ENCODE data around the gene TSPAN6. TPM values are rescaled to one million over a fixed set of nuclear protein-coding genes. Genes with fewer than 3 reads are reported as not detected.

Gene TSPAN6
- polyA plus RNA-seq, 1 donor from 2014 or later, result 0.19 TPM

DNA sequence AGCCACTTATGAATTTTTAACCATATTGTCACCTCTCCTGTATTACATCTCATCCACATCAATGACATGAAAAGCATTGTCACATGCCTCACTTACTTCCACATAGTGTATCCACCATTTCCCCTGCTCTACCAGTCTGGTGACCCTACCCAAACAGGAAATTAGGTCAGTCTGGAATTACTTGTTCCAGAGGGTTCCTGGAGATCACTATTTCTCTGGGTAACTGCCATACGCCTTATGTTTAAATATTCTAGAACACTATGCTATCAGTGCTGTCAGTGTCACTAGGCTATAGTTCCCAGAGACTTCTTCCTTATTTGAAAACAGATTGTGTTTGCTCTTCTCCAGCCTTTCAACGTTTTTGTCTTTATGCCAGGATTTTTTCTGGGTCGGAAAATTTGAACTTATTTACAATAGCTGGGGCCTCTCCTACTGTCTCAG lies 22.4 kb upstream of the TSPAN6 start:
- H3K4me3 Mint-ChIP-seq, result no peak overlapping the region
- H3K27me3 Mint-ChIP-seq, result peaks cover 9% of the 10 kb centered on the region
- no peaks in the 10 kb centered on the region for H3K9me3 Mint-ChIP-seq
- H3K4me1 Mint-ChIP-seq, result peaks cover 0 to 2% (median 1%) of the 10 kb centered on the region in 3 donors
- no peaks in the 10 kb centered on the region for H3K36me3 Mint-ChIP-seq
- H3K27ac Mint-ChIP-seq, result no peak overlapping the region

DNA sequence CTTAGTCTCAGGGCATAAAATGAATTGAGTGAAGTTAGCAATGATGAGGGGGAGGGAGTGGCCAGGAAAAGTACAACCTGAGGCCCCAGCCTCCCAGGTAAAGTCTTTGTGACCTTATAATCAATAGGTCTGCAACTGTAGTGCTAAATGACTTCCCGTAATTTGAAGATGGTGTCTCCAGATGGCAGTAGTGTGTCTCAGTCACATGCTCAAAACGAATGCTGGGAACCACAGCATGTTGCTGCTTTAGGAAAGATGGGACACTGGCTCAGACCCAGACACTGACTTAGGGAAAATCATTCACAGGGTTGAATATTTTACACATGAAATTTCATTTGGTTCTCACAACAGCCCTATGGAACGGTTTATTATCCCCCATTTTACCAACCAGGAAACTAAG lies 17.7 kb upstream of the TSPAN6 start:
- Mint-ChIP-seq H3K9me3 (peaks cover 0 to 2% (median 0%) of the 10 kb centered on the region in 3 donors), H3K4me1 (peaks cover 0 to 2% (median 1%) of the 10 kb centered on the region in 3 donors), H3K4me3 (no peak overlapping the region), H3K27me3 (peaks cover 7% of the 10 kb centered on the region), H3K27ac (no peak overlapping the region), H3K36me3 (no peaks in the 10 kb centered on the region)

DNA sequence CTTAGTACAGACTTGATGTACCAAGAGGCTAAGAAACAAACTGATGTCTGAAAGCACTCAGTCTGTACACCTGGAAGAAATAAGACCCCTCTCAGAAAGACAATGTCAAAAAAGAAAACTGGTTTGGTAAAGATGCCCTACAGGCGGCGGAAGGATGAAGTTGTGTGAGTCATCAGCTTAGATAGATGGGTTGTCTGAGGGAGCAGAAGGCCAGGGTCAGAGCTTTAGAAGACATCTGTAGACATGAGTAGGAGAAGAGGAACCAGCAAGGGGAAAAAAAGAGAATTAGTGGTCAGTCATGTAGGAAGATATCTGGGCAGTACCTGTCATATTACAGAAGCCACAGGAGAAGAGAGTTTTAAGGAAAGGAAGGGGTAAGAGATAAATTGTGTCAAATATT lies 15.7 kb upstream of the TSPAN6 start:
- H3K4me3 Mint-ChIP-seq, result no peak overlapping the region
- peaks cover 1% of the 10 kb centered on the region for H3K27me3 Mint-ChIP-seq
- H3K4me1 Mint-ChIP-seq, result peaks cover 0 to 4% (median 0%) of the 10 kb centered on the region in 3 donors
- no peaks in the 10 kb centered on the region for H3K36me3 Mint-ChIP-seq
- H3K27ac Mint-ChIP-seq, result no peak overlapping the region
- H3K9me3 Mint-ChIP-seq, result peaks cover 0 to 2% (median 0%) of the 10 kb centered on the region in 3 donors

DNA sequence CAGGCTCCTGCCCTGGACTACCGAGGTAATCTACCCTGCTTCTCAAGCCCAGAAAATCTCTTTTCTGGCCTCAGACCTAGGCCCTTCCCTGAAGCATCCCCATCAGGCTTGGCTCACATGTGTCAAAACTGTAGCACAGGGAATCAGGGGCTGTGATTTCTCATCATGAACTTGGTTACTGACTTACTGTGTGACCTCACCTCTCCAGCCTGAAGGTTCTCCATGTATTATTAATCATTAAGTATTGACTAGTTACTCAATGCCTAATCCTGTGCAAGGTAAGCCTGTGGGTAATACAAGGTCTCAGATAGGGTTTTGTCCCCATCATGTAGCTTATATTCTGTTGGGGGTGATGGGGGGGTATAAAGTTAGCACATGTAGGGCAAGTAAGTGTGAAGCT lies 14.2 kb upstream of the TSPAN6 start:
- peaks cover 0 to 4% (median 0%) of the 10 kb centered on the region in 3 donors for H3K4me1 Mint-ChIP-seq
- H3K27me3 Mint-ChIP-seq, result peaks cover 3% of the 10 kb centered on the region
- no peak overlapping the region for H3K27ac Mint-ChIP-seq
- H3K9me3 Mint-ChIP-seq, result peaks cover 0 to 2% (median 0%) of the 10 kb centered on the region in 3 donors
- no peaks in the 10 kb centered on the region for H3K36me3 Mint-ChIP-seq
- H3K4me3 Mint-ChIP-seq, result no peak overlapping the region

GRCh38 chrX:100649550-100650356 lies 13.1 kb upstream of the TSPAN6 start:
- Mint-ChIP-seq H3K4me1 (peaks cover 0 to 4% (median 3%) of the 10 kb centered on the region in 3 donors), H3K36me3 (no peaks in the 10 kb centered on the region), H3K4me3 (no peak overlapping the region), H3K27ac (no peak overlapping the region), H3K9me3 (peaks cover 0 to 2% (median 0%) of the 10 kb centered on the region in 3 donors), H3K27me3 (peaks cover 7% of the 10 kb centered on the region)

DNA sequence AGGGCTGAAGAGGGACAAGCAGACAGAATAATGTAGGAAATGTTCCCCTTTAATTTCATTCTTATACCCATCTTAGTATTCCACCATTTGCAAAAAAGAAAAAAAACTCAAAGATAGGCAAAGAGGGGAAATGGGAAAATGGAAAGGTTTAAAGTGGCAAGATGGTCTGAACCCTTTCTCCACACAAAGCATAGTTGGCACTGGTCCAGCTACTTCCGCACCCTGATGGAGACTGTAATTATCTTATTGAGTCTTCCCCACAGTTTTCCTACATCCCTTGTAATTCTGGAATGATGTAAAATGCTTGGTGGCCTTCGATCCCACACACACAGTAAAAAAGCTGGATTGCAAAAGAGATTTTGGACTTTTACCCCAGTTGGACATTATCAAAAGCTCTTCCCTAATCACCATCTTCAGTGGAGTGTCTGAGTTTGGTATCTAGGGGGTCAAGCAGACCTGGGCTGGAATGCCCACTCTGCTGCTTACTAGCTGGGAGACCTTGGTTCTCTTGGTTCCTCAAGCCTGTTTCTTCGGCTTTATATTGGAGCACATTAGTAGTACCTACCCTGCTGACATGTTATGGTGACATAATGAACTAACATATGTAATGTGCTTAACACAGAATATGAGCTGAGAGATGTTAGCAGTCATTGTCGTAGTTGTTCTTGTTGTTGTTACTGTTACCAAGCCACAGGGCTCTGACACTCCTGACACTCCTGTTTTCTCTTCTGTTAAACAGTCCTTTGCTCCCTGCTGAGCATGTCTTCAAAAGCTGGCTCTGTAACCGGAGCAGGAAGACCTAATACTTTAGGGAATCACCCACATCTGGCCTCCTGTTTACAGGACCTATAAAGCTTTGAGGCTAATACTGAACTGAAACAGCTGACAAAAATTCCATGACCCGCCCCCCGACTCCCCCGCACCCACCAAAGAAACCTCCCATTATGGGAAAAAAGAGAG lies 12.1 kb upstream of the TSPAN6 start:
- H3K27ac Mint-ChIP-seq, result no peak overlapping the region
- H3K9me3 Mint-ChIP-seq, result peaks cover 0 to 2% (median 0%) of the 10 kb centered on the region in 3 donors
- H3K4me1 Mint-ChIP-seq, result peaks cover 0 to 4% (median 2%) of the 10 kb centered on the region in 3 donors
- H3K27me3 Mint-ChIP-seq, result peaks cover 9% of the 10 kb centered on the region
- no peak overlapping the region for H3K4me3 Mint-ChIP-seq
- no peaks in the 10 kb centered on the region for H3K36me3 Mint-ChIP-seq

GRCh38 chrX:100647739-100648138 lies 11.1 kb upstream of the TSPAN6 start:
- no peak overlapping the region for H3K4me3 Mint-ChIP-seq
- no peak overlapping the region for H3K27ac Mint-ChIP-seq
- peaks cover 0 to 4% (median 2%) of the 10 kb centered on the region in 3 donors for H3K4me1 Mint-ChIP-seq
- no peaks in the 10 kb centered on the region for H3K36me3 Mint-ChIP-seq
- peaks cover 17% of the 10 kb centered on the region for H3K27me3 Mint-ChIP-seq
- H3K9me3 Mint-ChIP-seq, result peaks cover 0 to 2% (median 0%) of the 10 kb centered on the region in 3 donors

DNA sequence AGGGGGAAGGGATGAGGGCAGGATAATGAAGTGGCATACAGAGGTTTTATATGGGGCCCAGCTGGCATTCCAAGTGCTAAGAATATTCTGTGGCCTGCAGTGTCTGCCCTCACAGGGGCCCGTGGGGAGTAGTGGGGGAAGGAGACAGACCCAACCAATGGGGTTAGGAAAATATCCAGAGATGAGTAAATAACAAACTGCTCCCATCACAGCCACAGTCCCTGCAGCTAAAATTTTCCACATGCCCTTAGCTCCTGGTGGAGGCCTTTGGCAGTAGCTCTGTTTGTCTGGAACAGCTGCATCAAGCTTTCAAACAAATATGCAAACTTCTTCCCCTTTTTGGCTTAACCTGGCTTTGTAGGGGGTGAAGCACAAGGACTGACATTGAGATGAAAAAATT lies 10.5 kb upstream of the TSPAN6 start:
- Mint-ChIP-seq H3K27ac (no peak overlapping the region), H3K4me1 (peaks cover 0 to 4% (median 2%) of the 10 kb centered on the region in 3 donors), H3K36me3 (no peaks in the 10 kb centered on the region), H3K4me3 (no peak overlapping the region), H3K27me3 (peaks cover 23% of the 10 kb centered on the region), H3K9me3 (peaks cover 0 to 2% (median 0%) of the 10 kb centered on the region in 3 donors)

DNA sequence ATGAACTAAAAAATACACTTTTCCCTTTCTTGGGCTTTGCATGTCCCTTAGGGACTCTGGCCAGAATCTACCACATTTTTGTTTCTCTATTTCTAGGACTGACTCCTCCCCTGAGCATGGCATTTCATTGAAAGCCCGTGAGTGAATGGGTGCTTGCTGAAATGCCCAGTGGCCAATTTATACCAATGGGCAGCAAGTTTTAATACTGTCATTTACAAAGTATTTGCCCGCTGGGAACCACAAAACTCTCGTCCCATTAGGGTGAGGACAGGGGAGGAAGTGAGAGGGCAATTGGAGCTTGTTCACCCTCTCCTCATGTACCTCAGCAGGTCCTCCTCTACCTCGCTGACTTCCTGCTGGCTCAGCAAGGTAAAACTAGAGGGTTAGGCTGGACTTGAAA lies 8.5 kb upstream of the TSPAN6 start:
- Mint-ChIP-seq H3K27ac (no peak overlapping the region), H3K4me3 (no peak overlapping the region), H3K4me1 (peaks cover 0 to 4% (median 2%) of the 10 kb centered on the region in 3 donors), H3K27me3 (peaks cover 28% of the 10 kb centered on the region), H3K9me3 (no peaks in the 10 kb centered on the region), H3K36me3 (no peaks in the 10 kb centered on the region)

- Mint-ChIP-seq H3K4me1 (peaks cover 0 to 4% (median 4%) of the 10 kb centered on the region in 3 donors), H3K36me3 (no peaks in the 10 kb centered on the region), H3K9me3 (no peaks in the 10 kb centered on the region), H3K27ac (no peak within 1 kb of the TSS), H3K4me3 (no peak within 1 kb of the TSS), H3K27me3 (peaks cover 34% of the 10 kb centered on the region)
These were observed 7.6 kb upstream of the TSPAN6 start, which contains the start of gene SRPX2 for GRCh38 chrX:100643956-100644860. Gene SRPX2, plus strand, starts transcription at chrX:100644199. Its CDS starts 2,124 bp downstream, at chrX:100646323.

- no peaks in the 10 kb centered on the region for H3K9me3 Mint-ChIP-seq
- H3K4me1 Mint-ChIP-seq, result peaks cover 0 to 4% (median 4%) of the 10 kb centered on the region in 3 donors
- no peak overlapping the region for H3K27ac Mint-ChIP-seq
- no peak overlapping the region for H3K4me3 Mint-ChIP-seq
- H3K36me3 Mint-ChIP-seq, result no peaks in the 10 kb centered on the region
- H3K27me3 Mint-ChIP-seq, result peaks cover 37% of the 10 kb centered on the region
These were observed 6.6 kb upstream of the TSPAN6 start for GRCh38 chrX:100643212-100643611.

DNA sequence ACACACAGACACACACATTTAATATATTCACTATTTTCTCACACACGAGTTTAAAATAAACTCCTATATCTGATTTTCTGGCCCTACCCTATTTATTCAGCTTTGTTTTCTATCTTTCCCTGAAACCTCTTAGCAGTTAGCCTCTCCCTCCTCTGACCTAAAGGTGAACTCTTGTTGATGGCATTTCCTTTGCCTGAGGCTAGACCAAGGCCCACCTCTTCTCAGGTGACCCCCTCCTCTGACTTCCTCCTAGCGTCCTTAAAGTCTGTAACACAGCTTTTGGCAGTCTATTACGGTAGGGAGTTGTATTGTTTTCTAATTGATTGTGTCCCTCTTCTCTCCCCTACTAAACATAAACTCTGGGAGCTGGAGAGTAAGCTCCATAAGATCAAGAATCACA lies 5.7 kb upstream of the TSPAN6 start:
- Mint-ChIP-seq H3K27ac (no peak overlapping the region), H3K4me3 (no peak overlapping the region), H3K27me3 (peaks cover 41% of the 10 kb centered on the region), H3K4me1 (peaks cover 0 to 4% (median 1%) of the 10 kb centered on the region in 3 donors), H3K36me3 (no peaks in the 10 kb centered on the region), H3K9me3 (no peaks in the 10 kb centered on the region)

DNA sequence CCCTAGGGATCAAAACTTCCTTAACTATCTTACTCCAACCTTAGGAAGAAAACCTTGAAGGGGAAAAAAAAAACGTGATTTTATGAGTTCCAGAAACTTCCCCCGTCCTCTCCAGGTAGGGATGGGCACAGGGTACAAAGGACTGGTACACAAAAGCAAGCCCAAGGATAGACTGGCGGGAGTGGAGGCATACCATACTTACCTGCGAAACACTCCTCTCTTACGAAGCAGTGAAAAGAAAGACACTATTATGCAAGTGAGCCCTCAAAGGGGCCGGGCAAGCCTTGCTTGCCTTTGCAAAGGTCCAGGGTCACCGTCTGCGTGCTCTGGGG lies 651 bp downstream of the TSPAN6 start:
- Mint-ChIP-seq H3K27ac (no peak overlapping the region), H3K4me1 (peaks cover 0 to 8% (median 3%) of the 10 kb centered on the region in 3 donors), H3K36me3 (no peaks in the 10 kb centered on the region), H3K27me3 (peaks cover 23% of the 10 kb centered on the region), H3K9me3 (peaks cover 0 to 3% (median 0%) of the 10 kb centered on the region in 3 donors), H3K4me3 (peak overlapping the region in 1 of 4 donors; percentile 92)

DNA sequence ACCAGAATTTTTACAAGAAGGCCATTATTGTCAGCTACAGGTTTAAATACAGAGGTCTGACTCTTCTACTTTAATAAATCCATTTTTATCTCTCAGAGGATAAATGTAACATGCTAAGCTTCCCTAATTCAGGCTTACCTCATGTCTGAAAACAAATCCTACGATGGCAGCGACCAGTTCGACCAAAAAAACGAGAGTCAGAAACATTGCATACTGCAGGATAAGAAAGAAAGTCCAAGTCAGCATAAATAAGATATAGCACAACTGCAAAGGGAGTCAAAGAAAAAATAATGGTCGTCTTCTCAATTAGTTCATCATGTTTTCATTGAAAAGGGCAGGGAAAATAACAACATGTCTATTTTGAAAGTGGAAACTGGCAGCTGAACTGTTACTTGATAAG lies 1.6 kb downstream of the TSPAN6 start:
- H3K9me3 Mint-ChIP-seq, result peaks cover 0 to 3% (median 0%) of the 10 kb centered on the region in 3 donors
- H3K27me3 Mint-ChIP-seq, result peaks cover 23% of the 10 kb centered on the region
- no peaks in the 10 kb centered on the region for H3K36me3 Mint-ChIP-seq
- no peak overlapping the region for H3K4me3 Mint-ChIP-seq
- H3K27ac Mint-ChIP-seq, result no peak overlapping the region
- peaks cover 0 to 8% (median 3%) of the 10 kb centered on the region in 3 donors for H3K4me1 Mint-ChIP-seq
